Mucosa of rectum (tissue), 2 donors: Measurements from ENCODE around the gene PDIA3.
"Not testable (repeated sequence)": the region's sequence is repeated elsewhere in the genome, so short reads cannot be mapped to it uniquely, and the experiment has no call there.

Source experiments
- H3K27ac ChIP-seq, 2 donors: one replicate each; pipeline ENCODE4 v1.7.0; 2013; ENCODE audit warnings: inconsistent platforms in 2 of 2, low read depth in 2 of 2, low read length in 2 of 2
- H3K27me3 ChIP-seq, 2 donors: one replicate each; pipeline ENCODE4 v1.7.0; 2013; ENCODE audit warnings: low read length in 2 of 2; ENCODE audit not compliant: control insufficient read depth in 2 of 2, insufficient read depth in 2 of 2
- H3K36me3 ChIP-seq, 2 donors: one replicate each; pipeline ENCODE4 v1.7.0; 2013; ENCODE audit warnings: low read length in 2 of 2; ENCODE audit not compliant: control insufficient read depth in 2 of 2, insufficient read depth in 2 of 2
- H3K4me1 ChIP-seq, 2 donors: one replicate each; pipeline ENCODE4 v1.7.0; 2013; ENCODE audit warnings: low read length in 2 of 2, mild to moderate bottlenecking in 1 of 2; ENCODE audit not compliant: control insufficient read depth in 2 of 2, insufficient read depth in 2 of 2
- H3K4me3 ChIP-seq, 2 donors: one replicate each; pipeline ENCODE4 v1.7.0; 2013; ENCODE audit warnings: low read length in 2 of 2
- H3K9ac ChIP-seq, 2 donors: one replicate each; pipeline ENCODE4 v1.7.0; 2013; ENCODE audit warnings: low read length in 2 of 2, low read depth in 1 of 2, mild to moderate bottlenecking in 1 of 2
- H3K9me3 ChIP-seq, 2 donors: one replicate each; pipeline ENCODE4 v1.7.0; 2013; ENCODE audit warnings: low read length in 2 of 2; ENCODE audit not compliant: control insufficient read depth in 2 of 2
- donor health status: healthy.
- donor health status: Normal muscosa, but diverticular disease.

Gene PDIA3

GRCh38 chr15:43795197-43795596 lies 49.0 kb downstream of the PDIA3 start:
- no peak overlapping the region for H3K4me3 ChIP-seq
- no peaks in the 10 kb centered on the region for H3K9me3 ChIP-seq
- no peak overlapping the region for H3K9ac ChIP-seq
- peaks cover 40 to 54% of the 10 kb centered on the region in 2 donors for H3K36me3 ChIP-seq
- peak overlapping the region in 1 of 2 donors; percentile 5 for H3K27ac ChIP-seq
- H3K4me1 ChIP-seq: peaks cover 46 to 47% of the 10 kb centered on the region in 2 donors
- H3K27me3 ChIP-seq: no peaks in the 10 kb centered on the region

DNA sequence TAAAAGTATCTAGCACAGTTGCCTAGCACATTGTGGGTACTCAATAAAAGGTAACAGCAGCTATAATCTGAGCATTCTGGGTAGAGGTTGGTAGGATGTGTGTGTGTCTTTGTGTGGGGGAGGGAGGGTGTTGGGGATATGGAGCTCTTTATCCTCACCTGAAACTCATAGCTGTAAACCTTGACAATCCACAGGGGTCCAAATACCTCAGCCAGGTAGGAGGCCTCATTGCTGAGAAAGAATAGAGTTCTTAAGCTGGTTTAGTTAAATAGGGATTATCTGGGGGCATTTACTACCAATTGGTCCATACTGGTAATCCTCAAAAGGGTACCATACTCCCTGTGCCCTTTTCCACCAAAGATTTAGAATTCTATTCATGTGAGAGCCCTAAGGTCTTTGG lies 49.8 kb downstream of the PDIA3 start:
- H3K27ac ChIP-seq: peak overlapping the region in 1 of 2 donors; percentile 5
- H3K9me3 ChIP-seq: no peaks in the 10 kb centered on the region
- H3K4me1 ChIP-seq: peaks cover 48 to 49% of the 10 kb centered on the region in 2 donors
- no peak overlapping the region for H3K4me3 ChIP-seq
- H3K9ac ChIP-seq: no peak overlapping the region
- no peaks in the 10 kb centered on the region for H3K27me3 ChIP-seq
- H3K36me3 ChIP-seq: peaks cover 40 to 54% of the 10 kb centered on the region in 2 donors

- Histone ChIP-seq H3K4me3 (no peak overlapping the region), H3K36me3 (peaks cover 40 to 56% of the 10 kb centered on the region in 2 donors), H3K27ac (no peak overlapping the region), H3K4me1 (peaks cover 51 to 53% of the 10 kb centered on the region in 2 donors), H3K9ac (no peak overlapping the region), H3K9me3 (no peaks in the 10 kb centered on the region), H3K27me3 (no peaks in the 10 kb centered on the region)
Observed at GRCh38 chr15:43796566-43796965, 50.3 kb downstream of the PDIA3 start.

DNA sequence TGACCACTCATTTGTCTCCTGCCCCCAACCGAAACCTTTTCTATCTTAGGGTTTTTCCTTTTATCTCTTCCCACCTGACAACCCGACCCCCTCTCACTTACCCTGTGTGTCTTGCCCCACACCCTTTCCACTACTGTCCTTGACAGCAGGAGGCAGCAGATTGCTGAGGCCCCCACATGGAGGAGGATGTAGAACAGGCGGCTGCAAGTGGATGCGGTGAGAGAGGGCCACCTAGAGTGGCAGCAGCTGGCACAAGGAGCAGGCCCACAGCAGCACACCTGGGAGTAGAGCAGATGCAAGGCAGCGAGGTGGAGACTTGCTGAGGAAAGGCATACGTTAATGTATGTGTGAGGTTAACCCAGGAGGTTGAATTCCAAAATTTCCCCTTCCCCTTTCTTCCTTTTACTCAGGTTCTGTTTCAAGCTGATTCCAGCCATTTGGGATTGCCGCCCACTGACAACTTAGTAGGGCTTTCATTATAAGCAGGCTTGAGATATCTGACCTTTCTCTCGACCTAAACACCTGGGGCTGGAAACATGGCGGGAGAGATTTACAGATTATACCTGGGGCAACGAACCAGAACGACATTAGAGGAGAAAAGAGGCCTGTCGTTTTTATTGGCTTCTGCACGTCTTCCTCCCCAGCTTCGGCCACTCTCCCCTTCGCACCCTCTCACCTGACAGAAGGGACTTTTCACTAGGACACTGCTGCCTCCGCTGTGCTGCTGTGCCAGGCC lies 53.1 kb downstream of the PDIA3 start:
- Histone ChIP-seq H3K4me1 (peaks cover 33 to 38% of the 10 kb centered on the region in 2 donors), H3K4me3 (peak overlapping the region; percentile 95 to 98), H3K36me3 (peaks cover 31 to 56% of the 10 kb centered on the region in 2 donors), H3K27me3 (no peaks in the 10 kb centered on the region), H3K9ac (peak overlapping the region; percentile 64 to 93), H3K27ac (peak overlapping the region; percentile 93 to 95), H3K9me3 (no peaks in the 10 kb centered on the region)

DNA sequence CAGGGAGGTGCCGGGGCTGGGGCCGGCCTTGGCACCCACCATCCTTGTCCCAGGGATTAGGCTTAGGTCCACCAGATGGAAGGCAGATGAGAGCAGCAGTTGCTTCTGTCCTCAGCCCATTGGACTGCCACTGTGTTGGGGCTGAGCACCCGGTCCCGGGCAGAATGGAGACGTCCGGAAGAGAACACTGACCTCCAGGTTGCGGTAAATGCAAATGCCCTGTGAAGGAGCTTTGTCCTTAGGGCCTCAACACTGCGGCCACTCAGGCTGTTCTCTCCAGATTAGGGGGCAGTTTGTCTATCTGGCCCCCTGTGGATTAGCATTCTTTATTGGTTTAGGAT lies 53.7 kb downstream of the PDIA3 start, which contains the start of gene SERINC4:
Gene SERINC4 (minus strand): TSS at position 276 of the 341 bp plus-strand sequence. CDS start 234 bp downstream, at position 42.
- H3K27ac ChIP-seq: peak within 1 kb of the TSS; percentile 93 to 95
- peaks cover 31 to 54% of the 10 kb centered on the region in 2 donors for H3K36me3 ChIP-seq
- peak within 1 kb of the TSS; percentile 95 to 98 for H3K4me3 ChIP-seq
- no peaks in the 10 kb centered on the region for H3K27me3 ChIP-seq
- H3K9me3 ChIP-seq: no peaks in the 10 kb centered on the region
- H3K4me1 ChIP-seq: peaks cover 29 to 35% of the 10 kb centered on the region in 2 donors
- peak within 1 kb of the TSS; percentile 93 to 98 for H3K9ac ChIP-seq

DNA sequence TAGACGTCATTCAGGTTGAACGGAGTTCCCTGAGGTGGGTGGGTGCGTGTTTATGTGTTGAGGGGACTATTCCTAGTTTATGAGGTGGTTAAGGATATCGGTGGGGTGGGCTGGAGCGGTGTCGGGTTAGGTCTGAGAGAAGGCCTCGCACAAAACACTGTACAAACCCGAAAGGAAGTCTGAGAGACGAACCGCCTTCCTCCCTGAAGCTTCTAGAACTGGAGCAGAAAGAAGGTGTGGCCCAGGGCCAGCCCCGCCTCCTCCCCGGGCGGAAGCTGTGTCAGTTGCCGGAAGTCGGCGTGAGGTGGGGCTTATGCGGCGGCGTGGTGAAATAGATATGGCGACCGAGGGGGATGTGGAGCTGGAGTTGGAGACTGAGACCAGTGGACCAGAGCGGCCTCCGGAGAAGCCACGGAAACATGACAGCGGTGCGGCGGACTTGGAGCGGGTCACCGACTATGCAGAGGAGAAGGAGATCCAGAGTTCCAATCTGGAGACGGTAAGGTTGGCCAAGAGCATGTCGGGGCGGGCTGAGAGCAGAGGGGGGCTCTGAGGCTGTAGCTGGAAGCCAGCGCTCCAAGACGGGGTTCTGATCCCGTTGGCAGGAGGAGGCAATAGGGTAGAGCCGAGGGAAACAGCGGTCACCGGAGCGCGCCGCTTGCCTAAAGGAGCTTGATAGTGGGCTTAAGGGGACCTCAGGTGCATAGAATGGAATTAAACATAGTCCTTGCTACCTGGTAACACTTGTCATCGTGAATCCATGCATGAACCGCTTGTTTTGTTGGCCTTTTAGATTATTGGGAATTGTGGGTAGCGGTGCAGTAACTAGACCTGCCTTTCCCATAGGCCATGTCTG lies 54.3 kb downstream of the PDIA3 start, which contains the start of gene HYPK:
Gene HYPK (plus strand): TSS at position 314 of the 856 bp plus-strand sequence. CDS start 24 bp downstream, at position 338.
- Histone ChIP-seq H3K4me1 (peaks cover 29 to 34% of the 10 kb centered on the region in 2 donors), H3K4me3 (peak within 1 kb of the TSS; percentile 95 to 98), H3K27ac (peak within 1 kb of the TSS; percentile 93 to 95), H3K27me3 (no peaks in the 10 kb centered on the region), H3K9ac (peak within 1 kb of the TSS; percentile 93 to 98), H3K36me3 (peaks cover 33 to 52% of the 10 kb centered on the region in 2 donors), H3K9me3 (no peaks in the 10 kb centered on the region)

DNA sequence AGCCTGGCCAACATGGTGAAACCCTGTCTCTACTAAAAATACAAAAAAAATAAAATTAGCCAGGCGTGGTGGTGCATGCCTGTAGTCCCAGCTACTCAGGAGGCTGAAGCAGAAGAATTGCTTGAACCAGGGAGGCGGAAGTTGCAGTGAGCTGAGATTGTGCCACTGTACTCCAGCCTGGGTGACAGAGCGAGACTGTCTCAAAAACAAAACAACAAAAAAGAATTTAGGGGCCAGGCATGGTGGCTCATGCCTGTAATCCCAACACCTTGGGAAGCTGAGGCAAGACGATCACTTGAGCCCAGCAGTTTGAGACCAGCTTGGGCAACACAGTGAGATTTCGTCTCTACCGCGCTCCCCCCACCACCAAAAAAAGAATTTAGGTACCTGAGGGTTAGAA lies 56.4 kb downstream of the PDIA3 start:
- not testable (repeated sequence) for H3K4me3 ChIP-seq, H3K27ac ChIP-seq, H3K27me3 ChIP-seq, H3K9ac ChIP-seq, H3K9me3 ChIP-seq
- peaks cover 27 to 29% of the 10 kb centered on the region in 2 donors for H3K4me1 ChIP-seq
- peaks cover 25 to 46% of the 10 kb centered on the region in 2 donors for H3K36me3 ChIP-seq

DNA sequence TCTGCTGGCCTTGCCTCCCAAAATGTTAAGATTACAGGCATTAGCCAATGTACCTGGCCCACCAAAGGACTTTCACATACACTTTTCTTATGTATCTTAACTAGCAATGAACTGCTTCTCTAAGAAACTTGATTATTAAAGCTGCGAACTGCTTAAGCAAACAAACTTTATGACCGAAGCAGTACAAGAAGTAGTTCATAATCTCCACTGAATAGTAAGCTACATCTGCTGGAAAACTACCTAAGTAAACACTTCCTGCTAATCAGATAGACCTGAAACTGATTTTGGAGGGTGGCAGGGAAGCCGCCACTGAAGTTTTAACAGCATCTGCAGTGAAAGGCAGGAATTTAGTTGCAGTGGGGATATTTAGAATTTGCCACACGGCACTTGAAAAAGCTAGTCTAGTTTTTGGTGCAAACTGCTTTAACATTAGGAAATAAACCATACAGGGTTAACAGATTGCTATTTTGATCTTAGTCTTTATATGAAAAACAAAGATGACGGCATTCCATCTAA lies 62.3 kb downstream of the PDIA3 start:
- H3K4me1 ChIP-seq: no peaks in the 10 kb centered on the region
- H3K36me3 ChIP-seq: peaks cover 60 to 64% of the 10 kb centered on the region in 2 donors
- H3K9ac ChIP-seq: no peak overlapping the region
- H3K27me3 ChIP-seq: no peaks in the 10 kb centered on the region
- no peaks in the 10 kb centered on the region for H3K9me3 ChIP-seq
- peak overlapping the region in 1 of 2 donors; percentile 48 for H3K27ac ChIP-seq
- no peak overlapping the region for H3K4me3 ChIP-seq

DNA sequence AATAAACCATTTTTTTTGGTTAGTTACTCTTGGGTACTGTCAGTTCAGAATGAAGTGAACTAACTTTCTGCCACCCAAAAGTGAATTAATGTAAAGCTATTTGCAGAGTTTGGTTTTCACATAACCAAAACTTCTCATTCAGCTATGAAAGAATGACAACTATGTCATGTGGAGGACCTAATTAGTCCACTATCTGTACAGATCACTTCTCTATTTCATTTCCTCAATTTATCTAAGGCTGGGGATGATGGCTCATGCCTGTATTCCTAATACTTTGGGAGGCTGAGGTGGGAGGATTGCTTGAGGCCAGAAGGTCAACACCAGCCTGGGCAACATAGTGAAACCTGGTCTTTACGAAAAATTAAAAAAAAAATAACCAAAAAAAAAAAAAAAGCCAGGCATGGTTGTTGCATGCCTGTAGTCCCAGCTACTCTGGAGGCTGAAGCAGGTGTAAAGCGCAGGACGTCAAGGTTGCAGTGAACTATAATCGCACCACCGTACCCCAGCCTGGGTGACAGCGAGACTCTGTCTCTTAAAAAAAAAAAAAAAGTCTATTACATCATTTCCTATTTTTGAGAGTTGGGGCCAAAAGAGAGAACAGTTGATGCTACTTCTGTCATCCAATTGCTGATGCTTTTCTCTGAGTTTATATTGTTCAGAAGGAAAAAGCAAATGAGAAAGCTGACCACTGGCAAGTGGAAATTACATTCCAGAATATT lies 62.9 kb downstream of the PDIA3 start:
- no peaks in the 10 kb centered on the region for H3K4me1 ChIP-seq
- no peak overlapping the region for H3K4me3 ChIP-seq
- peaks cover 66 to 68% of the 10 kb centered on the region in 2 donors for H3K36me3 ChIP-seq

More for the DNA sequence above, 62.9 kb downstream of the PDIA3 start:
- Histone ChIP-seq H3K27ac (no peak overlapping the region), H3K9me3 (no peaks in the 10 kb centered on the region), H3K9ac (no peak overlapping the region), H3K27me3 (no peaks in the 10 kb centered on the region)
